WERI-Rb-1 (cell line): ENCODE measurements around the gene DNM3.
A peak's percentile ranks its signal among the peaks of the same experiment; 100 is the strongest.
"Not testable (repeated sequence)": the region's sequence is repeated elsewhere in the genome, so short reads cannot be mapped to it uniquely, and the experiment has no call there.

Experiments
- DNase-seq: peaks from one replicate; pipeline ENCODE4 v3.0.0-alpha.2; 2020
- H3K27ac ChIP-seq: fragments of 250-450 bp; sonication (Bioruptor Pico); 2 replicates; pipeline ENCODE4 v1.5.1; 2020; ENCODE audit warnings: mild to moderate bottlenecking, moderate library complexity
- H3K27me3 ChIP-seq: fragments of 250-450 bp; sonication (Bioruptor Pico); 2 replicates; pipeline ENCODE4 v1.5.1; 2021; ENCODE audit warnings: mild to moderate bottlenecking, low read depth, moderate library complexity; ENCODE audit not compliant: insufficient read depth, severe bottlenecking
- H3K36me3 ChIP-seq: fragments of 250-450 bp; sonication (Bioruptor Pico); 2 replicates; pipeline ENCODE4 v1.5.1; 2020; ENCODE audit warnings: mild to moderate bottlenecking, moderate library complexity
- H3K4me3 ChIP-seq: 2 replicates; pipeline ENCODE4 v1.5.1; 2011; ENCODE audit warnings: low read depth, mild to moderate bottlenecking, control low read depth, low read length
- H3K9me3 ChIP-seq: fragments of 250-450 bp; sonication (Bioruptor Pico); 2 replicates; pipeline ENCODE4 v1.5.1; 2021; ENCODE audit warnings: mild to moderate bottlenecking, moderate library complexity; ENCODE audit not compliant: severe bottlenecking
- TF ChIP-seq, protein P1 (sequence below): IDR thresholded peaks from 2 replicates; pipeline ENCODE4 v1.5.1; 2011; ENCODE audit warnings: low read depth, mild to moderate bottlenecking, control low read depth, inconsistent platforms, low read length

Gene DNM3

DNA sequence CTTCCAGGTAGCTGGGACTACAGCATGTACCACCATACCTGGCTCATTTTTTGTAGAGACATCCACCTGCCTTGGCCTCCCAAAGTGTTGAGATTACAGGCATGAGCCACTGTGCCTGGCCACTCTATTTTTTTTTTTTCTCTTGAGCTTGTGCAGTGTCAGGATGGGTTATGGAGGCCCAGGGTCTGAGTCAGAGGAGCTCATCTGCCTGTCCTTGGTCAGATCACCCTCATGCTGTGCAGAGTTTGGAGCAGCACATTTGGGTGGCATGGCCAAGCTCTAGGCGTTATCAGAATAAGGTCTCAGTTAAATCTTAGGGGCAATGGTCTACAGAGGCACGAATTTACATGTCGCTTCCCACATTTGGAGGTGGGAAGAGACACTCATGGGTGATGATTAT is 43.0 kb upstream of the DNM3 start:
- peaks cover 42% of the 10 kb centered on the region for H3K36me3 ChIP-seq
- no peak overlapping the region for H3K27ac ChIP-seq

DNA sequence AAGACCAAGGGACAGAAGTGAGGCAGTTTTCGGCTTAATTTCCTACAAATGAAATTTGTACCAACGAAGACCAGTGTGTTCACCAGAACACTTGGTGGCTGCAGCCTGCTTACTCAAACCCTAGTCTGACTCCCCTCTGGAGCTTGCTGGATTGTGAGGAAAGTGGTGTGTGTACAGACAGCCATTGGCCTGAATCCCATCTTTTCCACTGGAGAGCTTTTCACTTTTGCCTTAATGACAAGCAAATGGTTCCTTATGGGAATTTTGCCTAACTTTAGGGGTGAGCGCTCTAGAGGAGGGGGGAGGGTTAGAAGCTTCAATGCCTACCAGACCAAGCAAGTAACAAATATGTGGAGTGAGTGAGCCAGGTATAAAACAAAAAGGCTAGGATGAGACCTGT is 42.5 kb upstream of the DNM3 start:
- H3K27ac ChIP-seq = no peak overlapping the region
- H3K36me3 ChIP-seq = peaks cover 38% of the 10 kb centered on the region
- no peaks in the 10 kb centered on the region for H3K27me3 ChIP-seq
- TF ChIP-seq, protein P1, sequence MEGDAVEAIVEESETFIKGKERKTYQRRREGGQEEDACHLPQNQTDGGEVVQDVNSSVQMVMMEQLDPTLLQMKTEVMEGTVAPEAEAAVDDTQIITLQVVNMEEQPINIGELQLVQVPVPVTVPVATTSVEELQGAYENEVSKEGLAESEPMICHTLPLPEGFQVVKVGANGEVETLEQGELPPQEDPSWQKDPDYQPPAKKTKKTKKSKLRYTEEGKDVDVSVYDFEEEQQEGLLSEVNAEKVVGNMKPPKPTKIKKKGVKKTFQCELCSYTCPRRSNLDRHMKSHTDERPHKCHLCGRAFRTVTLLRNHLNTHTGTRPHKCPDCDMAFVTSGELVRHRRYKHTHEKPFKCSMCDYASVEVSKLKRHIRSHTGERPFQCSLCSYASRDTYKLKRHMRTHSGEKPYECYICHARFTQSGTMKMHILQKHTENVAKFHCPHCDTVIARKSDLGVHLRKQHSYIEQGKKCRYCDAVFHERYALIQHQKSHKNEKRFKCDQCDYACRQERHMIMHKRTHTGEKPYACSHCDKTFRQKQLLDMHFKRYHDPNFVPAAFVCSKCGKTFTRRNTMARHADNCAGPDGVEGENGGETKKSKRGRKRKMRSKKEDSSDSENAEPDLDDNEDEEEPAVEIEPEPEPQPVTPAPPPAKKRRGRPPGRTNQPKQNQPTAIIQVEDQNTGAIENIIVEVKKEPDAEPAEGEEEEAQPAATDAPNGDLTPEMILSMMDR = no peak
- H3K4me3 ChIP-seq = no peak overlapping the region
- no peak for DNase-seq
- H3K9me3 ChIP-seq = no peaks in the 10 kb centered on the region

More for the DNA sequence above, 43.0 kb upstream of the DNM3 start:
- DNase-seq = no peak
- TF ChIP-seq, protein P1 = no peak
- Histone ChIP-seq H3K4me3 (no peak overlapping the region), H3K9me3 (no peaks in the 10 kb centered on the region), H3K27me3 (no peaks in the 10 kb centered on the region)

DNA sequence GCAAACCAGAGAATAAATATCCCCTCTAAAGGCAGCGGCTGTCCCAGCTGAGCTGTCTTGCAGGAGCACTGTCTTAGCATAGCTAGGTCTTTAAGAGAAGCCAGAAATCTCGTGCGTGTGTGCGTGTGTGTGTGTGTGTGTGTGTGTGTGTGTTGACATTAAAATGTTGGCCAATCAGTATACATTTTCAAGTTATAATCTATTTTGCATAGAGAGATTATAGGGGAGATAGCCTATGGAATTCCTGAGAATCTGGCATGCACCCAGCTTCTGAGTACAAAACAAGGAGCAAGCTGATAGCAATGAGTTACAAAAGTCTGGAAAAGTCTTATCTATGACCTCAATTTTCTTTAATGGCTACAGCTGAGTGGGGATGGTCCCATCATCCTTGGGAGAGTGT is 42.1 kb upstream of the DNM3 start:
- no peak for DNase-seq
- H3K27me3 ChIP-seq = no peaks in the 10 kb centered on the region
- H3K36me3 ChIP-seq = peaks cover 34% of the 10 kb centered on the region
- H3K9me3 ChIP-seq = no peaks in the 10 kb centered on the region
- H3K27ac ChIP-seq = no peak overlapping the region
- TF ChIP-seq, protein P1 = no peak
- no peak overlapping the region for H3K4me3 ChIP-seq

DNA sequence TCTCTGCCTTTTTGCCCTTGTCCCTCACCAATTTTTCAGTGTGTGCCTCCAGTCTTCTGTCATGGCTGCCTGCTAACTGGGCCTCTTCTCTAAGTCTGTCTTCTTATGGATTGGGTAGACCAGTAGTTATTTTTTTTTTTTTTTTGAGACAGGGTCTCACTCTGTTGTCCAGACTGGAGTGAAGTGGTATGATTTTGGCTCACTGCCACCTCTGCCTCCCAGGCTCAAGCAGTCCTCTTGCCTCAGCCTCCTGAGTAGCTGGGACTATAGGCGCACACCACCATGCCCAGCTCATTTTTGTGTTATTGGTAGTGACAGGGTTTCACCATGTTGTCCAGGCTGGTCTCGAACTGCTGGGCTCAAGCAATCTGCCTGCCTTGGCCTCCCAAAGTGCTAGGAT is 41.6 kb upstream of the DNM3 start:
- not testable (repeated sequence) for H3K4me3 ChIP-seq, H3K9me3 ChIP-seq, H3K27ac ChIP-seq, H3K27me3 ChIP-seq, DNase-seq
- peaks cover 28% of the 10 kb centered on the region for H3K36me3 ChIP-seq

DNA sequence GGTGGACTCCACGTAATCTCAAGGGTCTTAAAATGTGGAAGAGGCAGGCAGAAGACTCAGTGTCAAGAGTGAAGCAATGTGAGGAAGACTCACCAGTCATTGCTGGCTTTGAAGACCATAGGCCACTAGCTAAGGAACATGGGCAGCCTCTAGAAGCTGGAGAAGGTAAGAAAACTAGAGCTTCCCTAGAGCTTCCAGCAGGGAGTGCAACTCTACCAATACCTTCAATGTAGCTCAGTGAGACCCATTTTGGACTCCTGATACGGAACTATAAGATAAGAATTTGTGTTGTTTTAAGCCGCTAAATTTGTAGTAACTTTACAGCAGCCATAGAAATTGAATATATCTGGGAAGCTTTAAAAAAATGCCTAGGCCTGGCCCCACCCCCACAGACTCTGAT is 41.0 kb upstream of the DNM3 start:
- DNase-seq = no peak
- no peaks in the 10 kb centered on the region for H3K27me3 ChIP-seq
- H3K9me3 ChIP-seq = no peaks in the 10 kb centered on the region
- peaks cover 22% of the 10 kb centered on the region for H3K36me3 ChIP-seq
- TF ChIP-seq, protein P1 = peak; percentile 38; the same call in 1 of the 2 replicates
- H3K27ac ChIP-seq = no peak overlapping the region
- H3K4me3 ChIP-seq = no peak overlapping the region

DNA sequence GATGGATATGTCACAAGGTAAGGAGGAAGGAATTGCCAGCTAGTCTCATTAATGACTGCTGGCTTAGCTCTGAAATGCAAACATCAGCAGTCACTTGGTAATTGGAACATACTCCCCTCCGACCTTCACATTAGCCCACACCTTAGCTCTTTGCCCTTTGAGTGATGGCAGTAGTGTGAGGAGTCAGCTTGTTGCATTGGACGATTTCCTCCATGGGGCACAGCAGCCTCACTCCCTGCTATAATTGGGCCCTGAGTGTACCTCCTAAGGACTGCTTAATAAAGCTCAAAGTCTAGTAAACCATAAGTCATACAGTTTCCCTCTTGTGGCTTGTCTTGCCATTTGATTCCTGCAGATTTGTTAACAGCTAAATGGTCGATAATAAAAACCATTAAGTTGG is 40.4 kb upstream of the DNM3 start:
- Histone ChIP-seq H3K36me3 (peaks cover 17% of the 10 kb centered on the region), H3K9me3 (no peaks in the 10 kb centered on the region), H3K27me3 (no peaks in the 10 kb centered on the region), H3K27ac (no peak overlapping the region), H3K4me3 (no peak overlapping the region)
- no peak for DNase-seq
- TF ChIP-seq, protein P1 = no peak
